Karpas-422 (cell line): ENCODE results near the gene AGPAT2. TPM values are rescaled to one million over a fixed set of nuclear protein-coding genes. Genes with fewer than 3 reads are reported as not detected.

Experiments
- DNase-seq: peaks from one replicate; pipeline ENCODE4 v3.0.0-alpha.2; 2015
- H2AFZ ChIP-seq: fragments of 200-600 bp; sonication (generic); 2 replicates; pipeline ENCODE4 v1.6.1; 2014; ENCODE audit warnings: antibody characterized with exemption, low read length, mixed read lengths
- H3K27ac ChIP-seq: fragments of 200-600 bp; sonication (generic); 2 replicates; pipeline ENCODE4 v1.5.1; 2014; ENCODE audit warnings: mild to moderate bottlenecking, low read length, moderate library complexity
- H3K27me3 ChIP-seq: fragments of 200-600 bp; sonication (generic); 2 replicates; pipeline ENCODE4 v1.6.1; 2014; ENCODE audit warnings: low read length, mixed read lengths
- H3K36me3 ChIP-seq: fragments of 200-600 bp; sonication (generic); 2 replicates; pipeline ENCODE4 v1.6.1; 2014; ENCODE audit warnings: low read length, mixed read lengths; ENCODE audit not compliant: insufficient read depth
- H3K4me1 ChIP-seq: fragments of 200-600 bp; sonication (generic); 2 replicates; pipeline ENCODE4 v1.6.1; 2014; ENCODE audit warnings: mild to moderate bottlenecking, low read length, mixed read lengths
- H3K4me2 ChIP-seq: fragments of 200-600 bp; sonication (generic); 2 replicates; pipeline ENCODE4 v1.6.1; 2014; ENCODE audit warnings: low read length, low read depth, mild to moderate bottlenecking; ENCODE audit not compliant: poor library complexity, severe bottlenecking
- H3K4me3 ChIP-seq: fragments of 200-600 bp; sonication (generic); 2 replicates; pipeline ENCODE4 v1.5.1; 2014; ENCODE audit warnings: mild to moderate bottlenecking, antibody characterized with exemption, low read length, mixed read lengths
- H3K79me2 ChIP-seq: fragments of 200-600 bp; sonication (generic); 2 replicates; pipeline ENCODE4 v1.6.1; 2014; ENCODE audit warnings: mild to moderate bottlenecking, low read length, mixed read lengths
- H3K9ac ChIP-seq: fragments of 200-600 bp; sonication (generic); 2 replicates; pipeline ENCODE4 v1.6.0; 2014; ENCODE audit warnings: low read length
- H3K9me2 ChIP-seq: fragments of 200-600 bp; sonication (generic), shearing (Covaris generic); replicated peaks from 2 replicates; pipeline ENCODE4 v1.6.0; 2014; ENCODE audit warnings: mild to moderate bottlenecking, low read length, moderate library complexity; ENCODE audit not compliant: insufficient read depth
- H3K9me3 ChIP-seq: fragments of 300-700, 200-600 bp; sonication (generic); 2 replicates; pipeline ENCODE4 v1.6.1; 2014; ENCODE audit warnings: low read length, mixed read lengths
- H4K20me1 ChIP-seq: fragments of 200-600 bp; sonication (generic); 2 replicates; pipeline ENCODE4 v1.6.1; 2014; ENCODE audit warnings: mild to moderate bottlenecking, antibody characterized with exemption, low read length, low read depth; ENCODE audit not compliant: insufficient read depth
- total RNA-seq: library from RNA; depleted of rRNA; stranded (reverse); fragments of >200 nt; shearing (Covaris generic); gene quantifications from 2 replicates; pipeline ENCODE4 v1.2.3, GENCODE V29; 2014; ENCODE audit warnings: low replicate concordance

The AGPAT2 gene
- total RNA-seq, 1 experiment from 2014 or later: 12.3 TPM

GRCh38 chr9:136667214-136667939, 19.9 kb downstream of the AGPAT2 start:
- H3K4me2 ChIP-seq: no peak overlapping the region

GRCh38 chr9:136666372-136667213, 20.7 kb downstream of the AGPAT2 start:
- Histone ChIP-seq H3K4me2 (no peak overlapping the region), H3K27me3 (no peaks in the 10 kb centered on the region), H4K20me1 (no peaks in the 10 kb centered on the region; the same call in 1 of the 2 replicates), H3K36me3 (no peaks in the 10 kb centered on the region), H3K27ac (no peak overlapping the region), H3K9me3 (no peaks in the 10 kb centered on the region), H3K4me1 (peaks cover 4% of the 10 kb centered on the region; the same call in 1 of the 2 replicates), H3K9ac (no peak overlapping the region), H3K79me2 (no peaks in the 10 kb centered on the region), H3K4me3 (no peak overlapping the region), H2AFZ (no peak overlapping the region), H3K9me2 (no peaks in the 10 kb centered on the region)
- DNase-seq: no peak

More at GRCh38 chr9:136667214-136667939, 19.9 kb downstream of the AGPAT2 start:
- Histone ChIP-seq H2AFZ (no peak overlapping the region), H3K27me3 (no peaks in the 10 kb centered on the region), H4K20me1 (peaks cover 4% of the 10 kb centered on the region; the same call in 1 of the 2 replicates), H3K36me3 (no peaks in the 10 kb centered on the region), H3K79me2 (no peaks in the 10 kb centered on the region), H3K9me2 (no peaks in the 10 kb centered on the region), H3K27ac (no peak overlapping the region), H3K4me1 (peaks cover 4% of the 10 kb centered on the region; the same call in 1 of the 2 replicates), H3K9ac (no peak overlapping the region), H3K4me3 (no peak overlapping the region), H3K9me3 (no peaks in the 10 kb centered on the region)
- no peak for DNase-seq

- Histone ChIP-seq H3K36me3 (no peaks in the 10 kb centered on the region), H3K9me2 (no peaks in the 10 kb centered on the region), H3K9me3 (no peaks in the 10 kb centered on the region), H3K4me1 (peaks cover 4% of the 10 kb centered on the region; the same call in 1 of the 2 replicates), H3K27ac (no peak overlapping the region), H3K4me3 (no peak overlapping the region), H3K79me2 (no peaks in the 10 kb centered on the region), H3K4me2 (no peak overlapping the region), H2AFZ (no peak overlapping the region), H4K20me1 (no peaks in the 10 kb centered on the region), H3K9ac (no peak overlapping the region), H3K27me3 (no peaks in the 10 kb centered on the region)
- DNase-seq: no peak
These were observed 21.4 kb downstream of the AGPAT2 start for GRCh38 chr9:136665704-136666371.

GRCh38 chr9:136665111-136665703, 22.1 kb downstream of the AGPAT2 start:
- no peaks in the 10 kb centered on the region for H3K27me3 ChIP-seq
- no peaks in the 10 kb centered on the region for H3K79me2 ChIP-seq
- H3K36me3 ChIP-seq: no peaks in the 10 kb centered on the region
- no peaks in the 10 kb centered on the region for H3K9me2 ChIP-seq
- H3K9ac ChIP-seq: no peak overlapping the region
- no peak overlapping the region for H3K4me3 ChIP-seq
- DNase-seq: no peak
- no peak overlapping the region for H3K4me2 ChIP-seq
- no peak overlapping the region for H2AFZ ChIP-seq
- H3K4me1 ChIP-seq: peaks cover 4% of the 10 kb centered on the region; the same call in 1 of the 2 replicates
- H4K20me1 ChIP-seq: no peaks in the 10 kb centered on the region
- H3K27ac ChIP-seq: no peak overlapping the region
- H3K9me3 ChIP-seq: no peaks in the 10 kb centered on the region

- no peak overlapping the region for H3K9ac ChIP-seq
- no peaks in the 10 kb centered on the region for H3K79me2 ChIP-seq
These were observed 23.0 kb downstream of the AGPAT2 start for GRCh38 chr9:136664000-136664915.

GRCh38 chr9:136662656-136663581, 24.3 kb downstream of the AGPAT2 start, which contains the start of gene EGFL7:
Gene EGFL7, plus strand, starts transcription at chr9:136662916. Its CDS starts 5,367 bp downstream, at chr9:136668283.
- Histone ChIP-seq H3K9me2 (no peaks in the 10 kb centered on the region), H2AFZ (no peak within 1 kb of the TSS), H3K27ac (no peak within 1 kb of the TSS), H3K4me1 (no peaks in the 10 kb centered on the region; the same call in 1 of the 2 replicates), H3K36me3 (no peaks in the 10 kb centered on the region), H3K27me3 (no peaks in the 10 kb centered on the region), H3K9me3 (no peaks in the 10 kb centered on the region), H3K4me3 (no peak within 1 kb of the TSS), H3K79me2 (no peaks in the 10 kb centered on the region), H3K9ac (no peak within 1 kb of the TSS), H4K20me1 (0 out of 2 replicates have a peak, but pooled peaks cover 3% of the 10 kb centered on the region), H3K4me2 (no peak within 1 kb of the TSS)
- DNase-seq: no peak

More at GRCh38 chr9:136664000-136664915, 23.0 kb downstream of the AGPAT2 start:
- Histone ChIP-seq H4K20me1 (0 out of 2 replicates have a peak, but pooled peaks cover 3% of the 10 kb centered on the region), H3K4me1 (peaks cover 4% of the 10 kb centered on the region; the same call in 1 of the 2 replicates), H3K27me3 (no peaks in the 10 kb centered on the region), H3K36me3 (no peaks in the 10 kb centered on the region), H3K27ac (no peak overlapping the region), H2AFZ (no peak overlapping the region), H3K9me3 (no peaks in the 10 kb centered on the region), H3K4me2 (no peak overlapping the region), H3K9me2 (no peaks in the 10 kb centered on the region), H3K4me3 (no peak overlapping the region)
- no peak for DNase-seq
